ENCODE data around the gene MRGPRG. TPM values are rescaled to one million over a fixed set of nuclear protein-coding genes. Genes with fewer than 3 reads are reported as not detected.

MRGPRG gene
- total RNA-seq, 2 donors from 2014 or later: not detected

GRCh38 chr11:3194016-3194816 is 24.4 kb downstream of the MRGPRG start:
- Histone ChIP-seq H3K36me3 (ENCODE audit: control insufficient read depth, insufficient read depth, low read length) (no peaks in the 10 kb centered on the region), H3K4me1 (ENCODE audit: control insufficient read depth, insufficient read depth, low read length) (no peaks in the 10 kb centered on the region), H3K27me3 (ENCODE audit: control insufficient read depth, insufficient read depth, low read length, poor library complexity, severe bottlenecking) (peaks cover 9% of the 10 kb centered on the region), H3K9me3 (ENCODE audit: control insufficient read depth, low read length) (no peaks in the 10 kb centered on the region), H3K4me3 (ENCODE audit: low read length) (no peak overlapping the region), H3K27ac (ENCODE audit: low read depth, low read length) (no peak overlapping the region), H3K9ac (ENCODE audit: extremely low read depth, low read length, poor library complexity, severe bottlenecking) (no peak overlapping the region)
- H3K27ac Mint-ChIP-seq: no peak overlapping the region
- peaks cover 55% of the 10 kb centered on the region for H3K27me3 Mint-ChIP-seq (ENCODE audit: insufficient read depth)
- peaks cover 4% of the 10 kb centered on the region for H3K9me3 Mint-ChIP-seq
- WGBS, 2 experiments (ENCODE audit: insufficient coverage in 1 of 2, insufficient read length in 1 of 2): 89 to 91% methylated on average over 3 to 11 of the region's 12 CpGs
- DNase-seq: peak; percentile 42
- H3K36me3 Mint-ChIP-seq (ENCODE audit: low read depth): no peaks in the 10 kb centered on the region
- no peak overlapping the region for H3K4me3 Mint-ChIP-seq
- TF ChIP-seq, protein P1, sequence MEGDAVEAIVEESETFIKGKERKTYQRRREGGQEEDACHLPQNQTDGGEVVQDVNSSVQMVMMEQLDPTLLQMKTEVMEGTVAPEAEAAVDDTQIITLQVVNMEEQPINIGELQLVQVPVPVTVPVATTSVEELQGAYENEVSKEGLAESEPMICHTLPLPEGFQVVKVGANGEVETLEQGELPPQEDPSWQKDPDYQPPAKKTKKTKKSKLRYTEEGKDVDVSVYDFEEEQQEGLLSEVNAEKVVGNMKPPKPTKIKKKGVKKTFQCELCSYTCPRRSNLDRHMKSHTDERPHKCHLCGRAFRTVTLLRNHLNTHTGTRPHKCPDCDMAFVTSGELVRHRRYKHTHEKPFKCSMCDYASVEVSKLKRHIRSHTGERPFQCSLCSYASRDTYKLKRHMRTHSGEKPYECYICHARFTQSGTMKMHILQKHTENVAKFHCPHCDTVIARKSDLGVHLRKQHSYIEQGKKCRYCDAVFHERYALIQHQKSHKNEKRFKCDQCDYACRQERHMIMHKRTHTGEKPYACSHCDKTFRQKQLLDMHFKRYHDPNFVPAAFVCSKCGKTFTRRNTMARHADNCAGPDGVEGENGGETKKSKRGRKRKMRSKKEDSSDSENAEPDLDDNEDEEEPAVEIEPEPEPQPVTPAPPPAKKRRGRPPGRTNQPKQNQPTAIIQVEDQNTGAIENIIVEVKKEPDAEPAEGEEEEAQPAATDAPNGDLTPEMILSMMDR (conservative IDR thresholded peaks at IDR 0.05): no peak
- no peaks in the 10 kb centered on the region for H3K4me1 Mint-ChIP-seq

- Histone ChIP-seq H3K4me1 (ENCODE audit: control insufficient read depth, insufficient read depth, low read length) (no peaks in the 10 kb centered on the region), H3K4me3 (ENCODE audit: low read length) (no peak overlapping the region), H3K36me3 (ENCODE audit: control insufficient read depth, insufficient read depth, low read length) (no peaks in the 10 kb centered on the region), H3K9ac (ENCODE audit: extremely low read depth, low read length, poor library complexity, severe bottlenecking) (no peak overlapping the region), H3K9me3 (ENCODE audit: control insufficient read depth, low read length) (no peaks in the 10 kb centered on the region), H3K27me3 (ENCODE audit: control insufficient read depth, insufficient read depth, low read length, poor library complexity, severe bottlenecking) (peaks cover 9% of the 10 kb centered on the region), H3K27ac (ENCODE audit: low read depth, low read length) (no peak overlapping the region)
- H3K9me3 Mint-ChIP-seq: peaks cover 4% of the 10 kb centered on the region
- H3K4me3 Mint-ChIP-seq: no peak overlapping the region
- 85 to 86% methylated on average over 13 to 19 of the region's 19 CpGs for WGBS, 2 experiments (ENCODE audit: insufficient coverage in 1 of 2, insufficient read length in 1 of 2)
- H3K36me3 Mint-ChIP-seq (ENCODE audit: low read depth): no peaks in the 10 kb centered on the region
- peaks cover 4% of the 10 kb centered on the region for H3K4me1 Mint-ChIP-seq
- H3K27ac Mint-ChIP-seq: no peak overlapping the region
- H3K27me3 Mint-ChIP-seq (ENCODE audit: insufficient read depth): peaks cover 56% of the 10 kb centered on the region
- TF ChIP-seq, protein P1 (conservative IDR thresholded peaks at IDR 0.05): no peak
- peak; percentile 53 for DNase-seq
These were observed 25.1 kb downstream of the MRGPRG start for GRCh38 chr11:3193373-3194015.

DNA sequence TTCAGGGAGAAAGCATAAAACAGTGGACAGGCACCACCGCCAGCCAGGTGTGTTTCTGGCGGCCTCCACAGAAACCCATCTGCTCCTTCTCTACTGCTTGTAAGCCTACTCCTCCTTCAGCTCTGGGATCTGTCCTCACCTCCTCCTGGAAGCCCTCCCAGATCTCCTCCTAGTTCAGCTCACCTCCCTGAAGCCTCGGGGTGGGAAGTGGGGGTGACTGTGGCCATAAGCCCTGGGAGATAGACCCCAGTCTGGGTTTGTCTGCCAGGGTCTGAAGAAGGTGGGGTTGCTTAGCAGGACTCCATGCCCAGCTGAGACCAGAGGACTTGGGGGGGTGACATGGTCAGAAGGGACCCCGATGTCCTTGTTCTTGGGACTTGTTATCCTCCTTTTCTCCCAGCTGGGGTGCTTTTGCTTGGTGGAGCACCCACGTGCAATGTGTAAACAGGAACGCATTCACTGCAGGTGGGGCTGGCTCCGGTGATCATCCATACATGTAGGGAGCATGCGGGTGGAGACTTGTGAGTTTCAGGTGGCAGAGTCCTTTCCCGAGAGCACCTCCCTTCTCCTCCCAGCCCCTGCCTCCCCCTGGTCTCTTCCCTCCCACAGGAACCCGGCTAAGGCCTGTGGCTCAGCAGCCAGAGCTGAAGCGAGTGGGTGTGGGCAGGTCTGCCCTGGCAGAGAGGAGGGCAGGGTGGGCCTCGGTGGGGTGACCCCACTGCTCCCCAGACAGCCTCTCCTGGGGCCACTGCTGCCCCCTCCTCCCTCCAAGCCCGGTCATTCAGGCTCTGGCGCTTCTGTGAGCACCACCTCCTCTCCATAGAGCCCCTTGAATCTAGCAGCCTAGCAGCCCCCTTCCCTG is 25.9 kb downstream of the MRGPRG start:
- H3K27me3 Mint-ChIP-seq (ENCODE audit: insufficient read depth): peaks cover 61% of the 10 kb centered on the region
- 90 to 91% methylated on average over 8 to 14 of the region's 14 CpGs for WGBS, 2 experiments (ENCODE audit: insufficient coverage in 1 of 2, insufficient read length in 1 of 2)

More for the DNA sequence above, 25.9 kb downstream of the MRGPRG start:
- Histone ChIP-seq H3K27ac (ENCODE audit: low read depth, low read length) (no peak overlapping the region), H3K36me3 (ENCODE audit: control insufficient read depth, insufficient read depth, low read length) (no peaks in the 10 kb centered on the region), H3K9ac (ENCODE audit: extremely low read depth, low read length, poor library complexity, severe bottlenecking) (no peak overlapping the region), H3K27me3 (ENCODE audit: control insufficient read depth, insufficient read depth, low read length, poor library complexity, severe bottlenecking) (peaks cover 7% of the 10 kb centered on the region), H3K4me1 (ENCODE audit: control insufficient read depth, insufficient read depth, low read length) (no peaks in the 10 kb centered on the region), H3K4me3 (ENCODE audit: low read length) (no peak overlapping the region), H3K9me3 (ENCODE audit: control insufficient read depth, low read length) (no peaks in the 10 kb centered on the region)
- Mint-ChIP-seq H3K9me3 (peaks cover 4% of the 10 kb centered on the region), H3K4me1 (peaks cover 4% of the 10 kb centered on the region), H3K36me3 (ENCODE audit: low read depth) (no peaks in the 10 kb centered on the region), H3K4me3 (no peak overlapping the region), H3K27ac (no peak overlapping the region)
- peak; percentile 48 for DNase-seq
- TF ChIP-seq, protein P1 (conservative IDR thresholded peaks at IDR 0.05): no peak

All from endodermal cell (in vitro differentiated cells).